Transverse colon (tissue), 4 donors: ENCODE results near the gene NNMT. TPM values are rescaled to one million over a fixed set of nuclear protein-coding genes. Genes with fewer than 3 reads are reported as not detected.

Experiments used
- DNase-seq: peaks from one replicate; pipeline ENCODE4 v3.0.0-alpha.2; 2019
- H3K27ac ChIP-seq, 4 donors: fragments of 200-600 bp; sonication (generic); 2 replicates each; pipeline ENCODE4 v1.5.1; 2016 to 2018; ENCODE audit warnings: inconsistent platforms in 4 of 4
- H3K27me3 ChIP-seq: fragments of 200-600 bp; sonication (generic); 2 replicates; pipeline ENCODE4 v1.5.1; 2017; ENCODE audit warnings: inconsistent platforms
- H3K36me3 ChIP-seq, 4 donors: fragments of 200-600 bp; sonication (generic); 2 replicates each; pipeline ENCODE4 v1.5.1; 2017 to 2019; ENCODE audit warnings: inconsistent platforms in 4 of 4
- H3K4me1 ChIP-seq, 4 donors: fragments of 200-600 bp; sonication (generic); 2 replicates each; pipeline ENCODE4 v1.5.1; 2017 to 2020; ENCODE audit warnings: inconsistent platforms in 4 of 4
- H3K4me3 ChIP-seq, 4 donors: fragments of 200-600 bp; sonication (generic); 1 replicate in 1 of 4; 2 replicates in 3 of 4; pipeline versions ENCODE4 v1.5.1 to v1.6.1; 2017 to 2019; ENCODE audit warnings: inconsistent platforms in 4 of 4
- H3K9me3 ChIP-seq, 2 donors: fragments of 200-600 bp; sonication (generic); 2 replicates each; pipeline ENCODE4 v1.5.1; 2017 to 2019; ENCODE audit warnings: inconsistent platforms in 2 of 2
- EP300 ChIP-seq: sonication (generic); formaldehyde crosslinking; IDR thresholded peaks from one replicate; pipeline ENCODE4 v1.6.1; 2017; ENCODE audit warnings: antibody characterized with exemption, low read depth
- POLR2A ChIP-seq: fragments of 450-650 bp; IDR thresholded peaks from one replicate; pipeline ENCODE4 v1.6.1; 2016; ENCODE audit warnings: antibody characterized with exemption, mild to moderate bottlenecking, moderate library complexity
- POLR2AphosphoS5 ChIP-seq, 3 donors: sonication (generic); formaldehyde crosslinking; IDR thresholded peaks; one replicate each; pipeline ENCODE4 v1.6.1; 2016; ENCODE audit warnings: antibody characterized with exemption in 3 of 3
- WGBS, 2 donors: methylation state at CpG; one replicate each; pipeline ENCODE4 v1.1.5; 2018; ENCODE audit warnings: low coverage in 1 of 2; 5-methylcytosine and 5-hydroxymethylcytosine counted together
- in situ Hi-C, 4 donors: fragments of 200-750 bp; cut with MboI; loops; one replicate each; pipeline versions ENCODE4 v1.15.0 to v1.15.1; 2017; ENCODE audit warnings: low sequenced_read_pairs in 3 of 4, low pct_ligation_motif_present in 1 of 4, low pct_unique_long_range_greater_than_20kb in 1 of 4
- intact Hi-C: fragments of 100-400 bp; cut with DNase I; formaldehyde crosslinking; loops from one replicate; pipeline ENCODE4 v1.15.1; 2023; ENCODE audit warnings: low total_unique reads
- total RNA-seq, 4 donors: library from RNA; depleted of rRNA; stranded (reverse); fragments of >200 nt; gene quantifications; one replicate each; pipeline ENCODE4 v1.1.0, GENCODE V29; 2016
- TF ChIP-seq, protein P1 (sequence below), 5 experiments: fragments of 200-600 bp in 3 of 5; fragments of 450-650 bp in 2 of 5; sonication (generic) in 3 of 5; IDR thresholded peaks; 1 replicate in 2 of 5; 2 replicates in 3 of 5; pipeline ENCODE4 v1.5.1; 2016 to 2017; ENCODE audit warnings: antibody characterized with exemption in 5 of 5, inconsistent platforms in 3 of 5, mild to moderate bottlenecking in 2 of 5, moderate library complexity in 1 of 5

Gene NNMT
- 100 to 1,000 TPM in 3 of 4 donors, 10 to 100 TPM in 1; 37.8 to 385 (median 179) TPM for total RNA-seq

DNA sequence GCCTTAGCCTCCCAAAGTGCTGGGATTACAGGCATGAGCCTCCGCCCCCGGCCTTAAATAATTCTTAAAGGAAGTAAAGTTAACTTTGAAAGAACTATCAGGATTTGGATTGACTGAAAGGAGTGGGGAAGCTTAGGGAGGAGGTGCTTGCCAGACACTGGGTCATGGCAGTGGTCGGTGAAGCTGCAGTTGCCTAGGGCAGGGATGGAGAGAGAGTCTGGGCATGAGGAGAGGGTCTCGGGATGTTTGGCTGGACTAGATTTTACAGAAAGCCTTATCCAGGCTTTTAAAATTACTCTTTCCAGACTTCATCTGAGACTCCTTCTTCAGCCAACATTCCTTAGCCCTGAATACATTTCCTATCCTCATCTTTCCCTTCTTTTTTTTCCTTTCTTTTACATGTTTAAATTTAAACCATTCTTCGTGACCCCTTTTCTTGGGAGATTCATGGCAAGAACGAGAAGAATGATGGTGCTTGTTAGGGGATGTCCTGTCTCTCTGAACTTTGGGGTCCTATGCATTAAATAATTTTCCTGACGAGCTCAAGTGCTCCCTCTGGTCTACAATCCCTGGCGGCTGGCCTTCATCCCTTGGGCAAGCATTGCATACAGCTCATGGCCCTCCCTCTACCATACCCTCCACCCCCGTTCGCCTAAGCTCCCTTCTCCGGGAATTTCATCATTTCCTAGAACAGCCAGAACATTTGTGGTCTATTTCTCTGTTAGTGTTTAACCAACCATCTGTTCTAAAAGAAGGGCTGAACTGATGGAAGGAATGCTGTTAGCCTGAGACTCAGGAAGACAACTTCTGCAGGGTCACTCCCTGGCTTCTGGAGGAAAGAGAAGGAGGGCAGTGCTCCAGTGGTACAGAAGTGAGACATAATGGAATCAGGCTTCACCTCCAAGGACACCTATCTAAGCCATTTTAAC is at the start of gene NNMT:
Gene NNMT (plus strand): TSS at position 724 of the 929 bp plus-strand sequence. CDS start 158 bp downstream, at position 882.
- peak; percentile 77 for TF ChIP-seq POLR2A
- TF ChIP-seq, protein P1, sequence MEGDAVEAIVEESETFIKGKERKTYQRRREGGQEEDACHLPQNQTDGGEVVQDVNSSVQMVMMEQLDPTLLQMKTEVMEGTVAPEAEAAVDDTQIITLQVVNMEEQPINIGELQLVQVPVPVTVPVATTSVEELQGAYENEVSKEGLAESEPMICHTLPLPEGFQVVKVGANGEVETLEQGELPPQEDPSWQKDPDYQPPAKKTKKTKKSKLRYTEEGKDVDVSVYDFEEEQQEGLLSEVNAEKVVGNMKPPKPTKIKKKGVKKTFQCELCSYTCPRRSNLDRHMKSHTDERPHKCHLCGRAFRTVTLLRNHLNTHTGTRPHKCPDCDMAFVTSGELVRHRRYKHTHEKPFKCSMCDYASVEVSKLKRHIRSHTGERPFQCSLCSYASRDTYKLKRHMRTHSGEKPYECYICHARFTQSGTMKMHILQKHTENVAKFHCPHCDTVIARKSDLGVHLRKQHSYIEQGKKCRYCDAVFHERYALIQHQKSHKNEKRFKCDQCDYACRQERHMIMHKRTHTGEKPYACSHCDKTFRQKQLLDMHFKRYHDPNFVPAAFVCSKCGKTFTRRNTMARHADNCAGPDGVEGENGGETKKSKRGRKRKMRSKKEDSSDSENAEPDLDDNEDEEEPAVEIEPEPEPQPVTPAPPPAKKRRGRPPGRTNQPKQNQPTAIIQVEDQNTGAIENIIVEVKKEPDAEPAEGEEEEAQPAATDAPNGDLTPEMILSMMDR (IDR thresholded peaks at IDR 0.05), result no peak
- peak; percentile 86 for TF ChIP-seq EP300
- TF ChIP-seq POLR2AphosphoS5 (IDR thresholded peaks at IDR 0.05), result peak; percentile 72 to 87 (median 86)
- in situ Hi-C loops (no loop called here), intact Hi-C loops (no loop called here)
- Histone ChIP-seq H3K27ac (peak within 1 kb of the TSS; percentile 88 to 94 (median 90)), H3K9me3 (no peaks in the 10 kb centered on the region), H3K27me3 (no peaks in the 10 kb centered on the region), H3K36me3 (no peaks in the 10 kb centered on the region), H3K4me1 (peaks cover 0 to 18% (median 9%) of the 10 kb centered on the region in 4 donors), H3K4me3 (peak within 1 kb of the TSS; percentile 6 to 43 (median 16))
- peak; percentile 31 for DNase-seq
- WGBS, 2 donors, result 48 to 57% methylated on average over 9 to 11 of the region's 11 CpGs

DNA sequence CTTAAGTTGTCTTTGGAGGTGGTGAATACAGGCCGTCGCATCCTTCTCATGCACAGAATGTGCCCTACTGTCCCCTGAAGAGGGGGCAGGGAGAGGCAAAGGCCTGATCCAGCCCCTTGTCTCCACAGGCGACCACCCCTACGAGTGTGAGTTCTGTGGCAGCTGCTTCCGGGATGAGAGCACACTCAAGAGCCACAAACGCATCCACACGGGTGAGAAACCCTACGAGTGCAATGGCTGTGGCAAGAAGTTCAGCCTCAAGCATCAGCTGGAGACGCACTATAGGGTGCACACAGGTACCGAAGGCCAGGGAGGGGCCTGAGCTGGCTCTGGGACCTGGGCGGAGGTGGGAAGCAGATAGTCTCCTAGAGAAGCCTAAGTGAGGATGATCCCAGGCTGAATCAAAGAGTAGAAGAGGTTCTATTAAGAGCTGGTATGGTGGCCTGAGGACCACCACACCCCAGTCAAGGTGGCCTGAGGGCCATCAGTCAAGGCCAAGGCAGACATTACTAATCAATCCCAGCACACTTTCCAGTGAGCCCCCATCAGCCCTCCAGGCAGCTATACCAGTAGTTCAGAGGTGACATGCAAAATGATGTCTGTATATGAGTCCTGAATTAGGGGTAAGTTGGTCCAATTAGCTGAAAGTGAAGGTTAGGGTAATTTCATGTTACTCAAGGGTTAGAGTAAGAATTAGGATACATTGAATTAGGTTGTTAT is 49.0 kb upstream of the NNMT start:
- in situ Hi-C loops (no loop called here), intact Hi-C loops (no loop called here)
- Histone ChIP-seq H3K4me1 (peaks cover 0 to 8% (median 5%) of the 10 kb centered on the region in 4 donors), H3K27me3 (no peaks in the 10 kb centered on the region), H3K4me3 (no peak overlapping the region), H3K9me3 (no peaks in the 10 kb centered on the region), H3K36me3 (peaks cover 0 to 49% (median 24%) of the 10 kb centered on the region in 4 donors), H3K27ac (no peak overlapping the region)
- TF ChIP-seq POLR2A (no peak), EP300 (no peak), POLR2AphosphoS5 (IDR thresholded peaks at IDR 0.05) (no peak)
- TF ChIP-seq, protein P1 (IDR thresholded peaks at IDR 0.05), result no peak
- 92 to 100% methylated on average over 2 to 11 of the region's 11 CpGs for WGBS, 2 donors
- no peak for DNase-seq

DNA sequence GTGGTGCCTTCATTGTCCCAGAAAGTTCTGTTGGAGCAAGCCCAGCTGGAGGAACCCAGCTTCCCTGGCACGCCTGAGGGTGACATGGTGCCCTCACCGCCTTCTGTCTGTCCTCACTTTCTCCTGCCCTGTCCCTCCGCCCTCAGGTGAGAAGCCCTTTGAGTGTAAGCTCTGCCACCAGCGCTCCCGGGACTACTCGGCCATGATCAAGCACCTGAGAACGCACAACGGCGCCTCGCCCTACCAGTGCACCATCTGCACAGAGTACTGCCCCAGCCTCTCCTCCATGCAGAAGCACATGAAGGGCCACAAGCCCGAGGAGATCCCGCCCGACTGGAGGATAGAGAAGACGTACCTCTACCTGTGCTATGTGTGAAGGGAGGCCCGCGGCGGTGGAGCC is 46.0 kb upstream of the NNMT start:
- Histone ChIP-seq H3K36me3 (peaks cover 0 to 43% (median 20%) of the 10 kb centered on the region in 4 donors), H3K9me3 (no peaks in the 10 kb centered on the region), H3K4me3 (no peak overlapping the region), H3K27ac (peak overlapping the region in 1 of 4 donors; percentile 58), H3K27me3 (no peaks in the 10 kb centered on the region), H3K4me1 (peaks cover 0 to 6% (median 0%) of the 10 kb centered on the region in 4 donors)
- TF ChIP-seq POLR2AphosphoS5 (IDR thresholded peaks at IDR 0.05), result no peak
- TF ChIP-seq POLR2A, result no peak
- no peak for TF ChIP-seq EP300
- TF ChIP-seq, protein P1 (IDR thresholded peaks at IDR 0.05), result no peak
- 93 to 100% methylated on average over 3 to 17 of the region's 17 CpGs for WGBS, 2 donors
- in situ Hi-C loops (loop anchor here in 2 of 4 donors (10.0 to 25.0 kb wide), 3 partner anchors 213 to 363 kb away; partner anchors contain the start of genes HTR3B (in 1 of the 2) and USP28 (in 1 of the 2)), intact Hi-C loops (loop anchor here (10.0 kb wide), 1 partner anchor 65 kb away; no protein-coding TSS in a partner anchor)
- DNase-seq, result no peak
